NCI-H2227 (cell line): ENCODE data around the gene KRT3.

Experiments
- DNase-seq: peaks from one replicate; lab custom pipeline; 2025; ENCODE audit not compliant: unreplicated experiment; lab: John Stamatoyannopoulos, UW

The KRT3 gene

GRCh38 chr12:52827499-52828090, 31.7 kb upstream of the KRT3 start:
- no peak for DNase-seq

- no peak for DNase-seq
These were observed 30.9 kb upstream of the KRT3 start for GRCh38 chr12:52826611-52827498.

GRCh38 chr12:52825961-52826360, 30.0 kb upstream of the KRT3 start:
- DNase-seq = no peak

GRCh38 chr12:52824741-52825410, 29.0 kb upstream of the KRT3 start:
- no peak for DNase-seq

- no peak for DNase-seq
These were observed 28.0 kb upstream of the KRT3 start for GRCh38 chr12:52823761-52824450.

GRCh38 chr12:52822771-52823510, 27.0 kb upstream of the KRT3 start:
- DNase-seq = no peak

GRCh38 chr12:52821826-52822660, 26.1 kb upstream of the KRT3 start:
- no peak for DNase-seq

- no peak for DNase-seq
These were observed 25.3 kb upstream of the KRT3 start for GRCh38 chr12:52821071-52821730.

- DNase-seq = no peak
These were observed 24.6 kb upstream of the KRT3 start for GRCh38 chr12:52820521-52820920.

- DNase-seq = no peak
These were observed 24.0 kb upstream of the KRT3 start for GRCh38 chr12:52819731-52820510.

- no peak for DNase-seq
These were observed 23.0 kb upstream of the KRT3 start for GRCh38 chr12:52818887-52819420.

GRCh38 chr12:52818388-52818787, 22.5 kb upstream of the KRT3 start:
- DNase-seq = peak; percentile 60

- DNase-seq = no peak
These were observed 21.9 kb upstream of the KRT3 start for GRCh38 chr12:52817699-52818238.

GRCh38 chr12:52817003-52817698, 21.2 kb upstream of the KRT3 start:
- DNase-seq = no peak

- no peak for DNase-seq
These were observed 20.0 kb upstream of the KRT3 start for GRCh38 chr12:52815676-52816588.

- no peak for DNase-seq
These were observed 19.2 kb upstream of the KRT3 start for GRCh38 chr12:52815161-52815560.
